HG03460 (cell line): ENCODE measurements around the gene TNFAIP2.

Source experiments
- ATAC-seq: cut with Tn5 transposase; IDR thresholded peaks from one replicate; pipeline ENCODE4 v1.9.1; 2021; ENCODE audit not compliant: unreplicated experiment

TNFAIP2 gene

GRCh38 chr14:103133210-103134140, 10.2 kb downstream of the TNFAIP2 start:
- ATAC-seq: no peak

- no peak for ATAC-seq
These were observed 11.1 kb downstream of the TNFAIP2 start for GRCh38 chr14:103134405-103134804.

DNA sequence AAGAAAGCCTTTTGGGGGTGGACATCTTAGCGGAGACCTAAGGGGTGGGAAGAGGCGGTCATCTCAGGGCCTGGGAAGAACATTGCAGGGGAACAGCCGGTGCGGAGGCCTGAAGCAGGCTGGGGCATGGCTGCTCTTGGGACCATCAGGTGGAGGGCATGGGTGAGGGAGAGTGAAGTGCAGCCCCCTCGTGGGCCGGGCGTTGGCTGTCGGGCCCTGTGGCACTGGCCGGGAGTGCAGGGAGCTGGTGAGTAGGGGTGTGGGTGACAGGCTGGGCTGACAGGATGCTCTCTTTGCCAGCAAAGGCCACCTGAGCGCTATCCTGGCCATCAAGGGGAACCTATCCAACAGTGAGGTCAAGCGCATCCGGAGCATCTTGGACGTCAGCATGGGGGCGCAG, 11.7 kb downstream of the TNFAIP2 start:
- no peak for ATAC-seq

- no peak for ATAC-seq
These were observed 12.3 kb downstream of the TNFAIP2 start for GRCh38 chr14:103135333-103136260.

DNA sequence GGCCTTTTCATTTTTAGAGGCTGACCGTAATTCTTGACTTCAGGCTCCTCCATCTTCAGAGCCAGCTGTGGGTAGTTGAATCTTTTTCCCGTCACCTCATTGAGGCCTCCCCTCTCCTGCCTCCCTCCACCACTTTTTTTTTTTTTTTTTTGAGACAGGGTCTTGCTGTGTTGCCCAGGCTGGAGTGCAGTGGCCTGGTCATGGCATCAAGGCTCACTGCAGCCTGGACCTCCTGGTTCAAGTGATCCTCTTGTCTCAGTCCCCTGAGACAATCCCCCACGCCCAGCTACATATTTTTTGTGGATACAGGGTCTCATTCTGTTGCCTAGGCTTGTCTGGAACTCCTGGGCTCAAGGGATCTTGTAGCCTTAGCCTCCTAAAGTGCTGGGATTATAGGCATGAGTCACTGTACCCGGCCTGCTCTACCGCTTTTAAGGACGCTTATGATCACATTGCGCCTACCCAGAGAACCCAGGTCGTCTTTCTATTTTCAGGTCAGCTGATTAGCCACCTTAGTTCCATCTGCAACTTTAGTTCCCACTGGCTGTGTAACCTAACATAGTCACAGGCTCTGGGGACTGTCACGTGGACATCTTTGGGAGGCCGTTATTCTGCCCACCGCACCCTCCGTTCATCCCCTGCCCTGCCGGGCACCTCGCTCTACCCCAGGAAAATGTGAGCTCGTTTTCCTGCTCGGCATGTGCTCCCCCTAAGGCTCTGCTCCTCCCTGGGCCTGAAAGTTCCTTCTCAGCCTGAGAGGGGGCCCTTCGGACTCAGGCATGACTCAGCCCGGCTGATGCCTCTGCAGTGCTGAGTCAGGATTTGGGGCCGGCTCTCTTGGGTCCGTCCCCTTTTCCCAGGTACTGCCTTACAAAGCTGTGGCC, 13.4 kb downstream of the TNFAIP2 start:
- no peak for ATAC-seq

GRCh38 chr14:103137689-103138300, 14.5 kb downstream of the TNFAIP2 start:
- ATAC-seq: no peak

DNA sequence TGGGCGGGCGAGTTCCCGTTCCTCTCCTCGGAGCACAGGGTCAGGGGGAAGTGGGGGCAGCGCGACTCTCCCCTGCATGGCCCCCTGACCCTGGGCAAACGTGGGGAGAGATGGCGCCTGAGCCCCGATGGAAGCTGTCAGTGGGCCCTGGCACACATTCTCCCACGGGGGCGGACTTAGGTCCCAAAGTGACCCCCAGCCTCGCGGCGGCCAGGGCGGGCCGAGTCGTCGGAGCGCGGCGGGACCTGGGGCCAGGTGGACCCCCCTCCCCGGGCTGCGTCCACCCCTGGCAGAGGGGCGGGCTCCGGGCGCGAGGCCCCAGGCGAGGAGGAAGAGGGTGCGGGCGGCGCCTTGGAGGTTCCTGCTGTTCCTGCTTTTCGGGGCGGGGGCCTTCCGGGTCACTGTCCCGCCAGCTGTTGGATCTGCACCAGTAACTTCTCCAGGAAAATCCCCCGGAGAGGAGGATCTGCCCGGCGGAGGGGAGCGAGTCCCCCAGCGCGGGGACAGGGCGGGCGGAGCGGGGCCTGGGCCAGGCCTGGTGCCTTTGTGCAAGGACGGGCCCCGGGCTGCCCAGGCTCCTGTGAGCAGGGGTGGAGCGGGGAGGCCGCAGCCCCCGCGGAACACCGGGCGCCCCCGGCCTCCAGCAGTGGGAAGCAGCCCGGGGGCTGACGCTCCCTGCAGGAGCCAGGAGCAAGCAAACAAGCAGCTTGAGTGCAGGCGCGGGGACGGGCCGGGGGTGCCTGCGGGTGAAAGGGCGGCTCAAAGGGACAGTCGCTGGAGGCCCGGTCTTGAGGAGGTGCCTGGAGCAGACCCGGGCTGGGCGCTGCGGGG, 15.3 kb downstream of the TNFAIP2 start:
- ATAC-seq: no peak

- ATAC-seq: no peak
These were observed 16.1 kb downstream of the TNFAIP2 start for GRCh38 chr14:103139132-103140025.

DNA sequence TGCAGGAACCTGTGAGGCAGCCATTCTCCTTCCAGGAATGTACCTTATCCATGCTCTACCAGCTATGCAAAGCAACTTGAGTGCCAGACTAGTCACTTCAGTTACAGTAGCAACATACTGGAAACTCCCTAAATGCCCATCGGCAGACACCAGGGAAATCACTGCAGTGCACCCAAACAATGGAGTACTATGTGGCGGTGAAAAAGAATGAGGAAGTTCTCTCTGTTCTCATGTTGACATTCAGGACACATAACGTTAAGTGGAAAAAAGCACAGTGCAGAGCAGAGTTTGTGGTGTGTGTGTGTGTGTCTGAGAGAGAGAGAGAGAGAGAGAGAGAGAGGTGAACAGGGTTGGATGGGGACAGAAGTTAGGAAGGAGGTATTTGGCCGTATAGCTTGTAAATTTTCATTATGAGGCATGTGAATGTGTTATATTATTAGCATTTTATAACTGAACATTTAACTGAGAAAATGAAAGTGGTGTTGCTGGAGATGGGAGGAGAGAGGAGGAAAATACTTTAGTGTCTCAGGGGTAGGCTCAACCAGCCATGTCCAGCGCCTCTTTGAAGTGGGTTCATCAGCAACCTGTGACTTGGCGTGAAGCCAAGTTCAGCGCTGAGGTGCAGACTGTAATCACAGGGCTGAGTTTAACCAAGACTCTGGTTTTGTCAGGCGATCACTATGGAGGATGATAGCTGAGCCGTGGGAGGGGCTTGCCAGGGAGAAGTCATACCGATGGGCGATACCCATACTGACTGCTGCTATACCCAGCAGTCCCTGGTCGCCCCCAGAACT, 17.3 kb downstream of the TNFAIP2 start:
- ATAC-seq: no peak

DNA sequence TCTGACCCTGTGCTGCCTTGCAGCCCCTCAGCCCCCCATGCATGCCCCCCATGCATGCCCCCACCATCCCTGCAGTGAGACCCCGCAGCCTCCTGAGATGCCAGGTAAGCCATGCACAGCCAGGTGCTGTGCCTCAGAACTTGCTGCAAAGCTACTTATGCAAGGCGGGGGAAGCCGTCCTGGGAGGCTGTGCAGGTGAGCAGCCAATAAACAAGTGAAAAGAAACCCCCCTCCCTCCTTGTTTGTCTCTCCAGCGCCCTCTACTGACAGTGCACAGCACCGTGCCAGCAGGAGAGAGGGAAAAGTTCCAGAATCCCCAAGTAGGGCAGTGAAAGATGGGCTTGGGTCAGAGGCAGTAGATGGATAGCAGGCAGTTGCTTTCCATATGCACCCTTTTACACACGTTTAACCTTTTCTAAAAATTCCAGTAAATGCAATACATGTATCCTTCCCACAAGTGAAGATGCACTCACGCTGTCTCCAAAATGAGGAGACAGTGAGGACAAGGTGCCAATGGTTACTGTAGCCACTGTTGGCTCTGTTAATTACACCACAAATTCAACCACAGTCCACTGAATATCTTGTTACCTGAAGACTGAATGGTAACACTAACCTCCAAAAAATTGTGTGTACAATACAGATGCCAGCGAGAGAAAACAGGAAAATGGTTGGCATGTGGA, 18.0 kb downstream of the TNFAIP2 start:
- no peak for ATAC-seq

GRCh38 chr14:103142026-103142425, 18.8 kb downstream of the TNFAIP2 start:
- no peak for ATAC-seq

DNA sequence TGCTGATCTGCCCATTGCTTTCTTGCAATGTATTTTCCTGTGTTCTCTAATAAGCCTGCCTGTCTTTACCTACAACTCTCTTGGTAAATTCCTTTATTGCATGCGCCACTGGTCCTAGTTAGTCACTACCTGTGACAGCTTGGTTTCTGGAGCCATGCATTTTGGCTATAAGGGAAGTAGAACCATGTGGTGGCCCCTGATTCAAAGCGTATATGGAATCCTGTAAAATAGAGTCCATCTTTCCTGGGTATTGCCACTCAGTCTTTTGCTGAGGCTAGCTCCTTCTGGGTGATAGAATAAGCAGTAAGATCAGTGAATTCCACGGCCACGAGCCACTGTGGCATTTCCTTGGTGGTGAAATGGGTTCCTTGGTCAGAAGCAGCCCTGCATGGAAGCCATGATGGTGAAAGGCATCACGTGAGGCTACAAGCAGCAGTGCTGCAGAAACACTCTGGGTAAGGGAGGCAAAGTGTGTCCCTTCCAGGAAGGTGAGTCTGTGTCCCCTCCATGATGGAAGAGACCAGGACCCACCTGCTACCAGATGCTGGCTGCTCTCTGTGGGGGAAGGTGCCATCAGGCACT, 19.6 kb downstream of the TNFAIP2 start:
- ATAC-seq: no peak

GRCh38 chr14:103143506-103143905, 20.2 kb downstream of the TNFAIP2 start:
- ATAC-seq: no peak

DNA sequence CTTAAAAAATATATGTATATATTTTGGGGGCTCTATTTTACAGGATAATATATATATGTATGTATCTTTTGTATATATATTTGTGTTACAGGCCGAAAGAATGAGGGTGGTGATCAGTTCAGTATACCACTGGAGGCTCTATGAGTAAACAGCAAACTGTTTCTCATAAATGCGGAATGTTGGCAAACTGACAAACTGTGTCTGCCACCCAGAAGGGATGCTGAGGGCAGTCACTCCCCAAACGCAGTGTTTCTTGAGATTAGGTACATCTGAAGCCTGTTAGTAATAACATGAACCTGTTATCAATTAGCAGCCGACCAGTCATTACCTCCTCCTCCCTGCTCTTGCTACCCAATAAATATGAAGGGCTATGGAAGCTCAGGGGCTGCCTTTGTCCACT, 20.8 kb downstream of the TNFAIP2 start:
- no peak for ATAC-seq

- ATAC-seq: no peak
These were observed 23.0 kb downstream of the TNFAIP2 start for GRCh38 chr14:103146141-103146709.
